SIG-M5 treated with dmso at 0.1 percent for 504 hours (cell line): ENCODE results near the gene PRSS48.
"Not testable (repeated sequence)": the region's sequence is repeated elsewhere in the genome, so short reads cannot be mapped to it uniquely, and the experiment has no call there.

Source experiments
- DNase-seq: peaks from one replicate; lab custom pipeline; 2025; ENCODE audit not compliant: unreplicated experiment; lab: John Stamatoyannopoulos, UW

PRSS48 gene

GRCh38 chr4:151276787-151277562 lies at the start of gene PRSS48:
PRSS48 (plus strand) TSS chr4:151277161; CDS start chr4:151277173, 12 bp downstream.
- DNase-seq: peak; percentile 9

GRCh38 chr4:151227172-151227571 lies 49.8 kb upstream of the PRSS48 start:
- no peak for DNase-seq

GRCh38 chr4:151227731-151228130 lies 49.2 kb upstream of the PRSS48 start:
- DNase-seq: no peak

- no peak for DNase-seq
These were observed 48.5 kb upstream of the PRSS48 start for GRCh38 chr4:151228189-151229119.

- DNase-seq: no peak
These were observed 44.9 kb upstream of the PRSS48 start for GRCh38 chr4:151231915-151232595.

GRCh38 chr4:151233600-151233999 lies 43.4 kb upstream of the PRSS48 start:
- DNase-seq: no peak

GRCh38 chr4:151235373-151235772 lies 41.6 kb upstream of the PRSS48 start:
- DNase-seq: not testable (repeated sequence)

- DNase-seq: no peak
These were observed 40.9 kb upstream of the PRSS48 start for GRCh38 chr4:151236036-151236435.

GRCh38 chr4:151238477-151238876 lies 38.5 kb upstream of the PRSS48 start:
- DNase-seq: no peak

- no peak for DNase-seq
These were observed 37.4 kb upstream of the PRSS48 start for GRCh38 chr4:151239608-151240007.

GRCh38 chr4:151242305-151242704 lies 34.7 kb upstream of the PRSS48 start:
- no peak for DNase-seq

- no peak for DNase-seq
These were observed 30.2 kb upstream of the PRSS48 start for GRCh38 chr4:151246742-151247141.

- no peak for DNase-seq
These were observed 29.6 kb upstream of the PRSS48 start for GRCh38 chr4:151247395-151247794.

- no peak for DNase-seq
These were observed 28.4 kb upstream of the PRSS48 start for GRCh38 chr4:151248519-151248918.

- no peak for DNase-seq
These were observed 26.3 kb upstream of the PRSS48 start for GRCh38 chr4:151250706-151251105.

GRCh38 chr4:151251603-151252304 lies 25.2 kb upstream of the PRSS48 start:
- no peak for DNase-seq

GRCh38 chr4:151255226-151255625 lies 21.7 kb upstream of the PRSS48 start:
- DNase-seq: not testable (repeated sequence)

- not testable (repeated sequence) for DNase-seq
These were observed 21.3 kb upstream of the PRSS48 start for GRCh38 chr4:151255680-151256079.

- DNase-seq: no peak
These were observed 20.8 kb upstream of the PRSS48 start for GRCh38 chr4:151256134-151256533.

- DNase-seq: no peak
These were observed 19.3 kb upstream of the PRSS48 start for GRCh38 chr4:151257704-151258103.

GRCh38 chr4:151259752-151260151 lies 17.2 kb upstream of the PRSS48 start:
- DNase-seq: no peak
